Measurements from ENCODE around the gene ZNF641. TPM values are rescaled to one million over a fixed set of nuclear protein-coding genes. Genes with fewer than 3 reads are reported as not detected.

Gene ZNF641
- total and polyA plus RNA-seq, 5 donors from 2014 or later = 9.2 to 20.4 (median 9.8) TPM

GRCh38 chr12:48300774-48301173 lies 49.9 kb downstream of the ZNF641 start:
- Histone ChIP-seq H3K27me3 (ENCODE audit: control insufficient read depth, insufficient read depth, low read length) (peaks cover 6% of the 10 kb centered on the region), H3K4me3 (ENCODE audit: low read depth, low read length) (no peak overlapping the region), H3K36me3 (ENCODE audit: control insufficient read depth, insufficient read depth, low read length) (no peaks in the 10 kb centered on the region), H3K4me1 (ENCODE audit: control insufficient read depth, insufficient read depth, low read length, poor library complexity, severe bottlenecking) (no peaks in the 10 kb centered on the region), H3K27ac (ENCODE audit: insufficient read depth, low read length, poor library complexity, severe bottlenecking) (no peak overlapping the region), H3K9me3 (ENCODE audit: control insufficient read depth in 2 of 2, low read length in 2 of 2) (no peaks in the 10 kb centered on the region)
- H3K27ac Mint-ChIP-seq = no peak overlapping the region
- no peak overlapping the region for H3K4me3 Mint-ChIP-seq
- peaks cover 24% of the 10 kb centered on the region for H3K27me3 Mint-ChIP-seq
- H3K4me1 Mint-ChIP-seq = peaks cover 3 to 7% (median 5%) of the 10 kb centered on the region in 4 donors
- no peak for DNase-seq
- no peak for ATAC-seq (ENCODE audit: low read depth in 2 of 2)
- peaks cover 0 to 2% (median 0%) of the 10 kb centered on the region in 7 donors for H3K9me3 Mint-ChIP-seq
- no peaks in the 10 kb centered on the region for H3K36me3 Mint-ChIP-seq

- peaks cover 0 to 2% (median 0%) of the 10 kb centered on the region in 7 donors for H3K9me3 Mint-ChIP-seq
- peak in 1 of 3 donors; percentile 60 for DNase-seq
- Histone ChIP-seq H3K4me1 (ENCODE audit: control insufficient read depth, insufficient read depth, low read length, poor library complexity, severe bottlenecking) (no peaks in the 10 kb centered on the region), H3K9me3 (ENCODE audit: control insufficient read depth in 2 of 2, low read length in 2 of 2) (no peaks in the 10 kb centered on the region), H3K27me3 (ENCODE audit: control insufficient read depth, insufficient read depth, low read length) (peaks cover 6% of the 10 kb centered on the region), H3K27ac (ENCODE audit: insufficient read depth, low read length, poor library complexity, severe bottlenecking) (no peak overlapping the region), H3K4me3 (ENCODE audit: low read depth, low read length) (peak overlapping the region; percentile 20), H3K36me3 (ENCODE audit: control insufficient read depth, insufficient read depth, low read length) (no peaks in the 10 kb centered on the region)
- peaks cover 39% of the 10 kb centered on the region for H3K27me3 Mint-ChIP-seq
- peaks cover 0 to 10% (median 4%) of the 10 kb centered on the region in 4 donors for H3K4me1 Mint-ChIP-seq
- peak overlapping the region in 2 of 3 donors; percentile 11 to 26 for H3K27ac Mint-ChIP-seq
- peak overlapping the region; percentile 63 to 77 (median 74) for H3K4me3 Mint-ChIP-seq
- ATAC-seq (ENCODE audit: low read depth in 2 of 2) = peak; percentile 50 to 52
- H3K36me3 Mint-ChIP-seq = no peaks in the 10 kb centered on the region
These were observed 54.0 kb downstream of the ZNF641 start for GRCh38 chr12:48296586-48297282.

- no peaks in the 10 kb centered on the region for H3K36me3 Mint-ChIP-seq
- Histone ChIP-seq H3K27ac (ENCODE audit: insufficient read depth, low read length, poor library complexity, severe bottlenecking) (no peak overlapping the region), H3K4me3 (ENCODE audit: low read depth, low read length) (no peak overlapping the region), H3K36me3 (ENCODE audit: control insufficient read depth, insufficient read depth, low read length) (no peaks in the 10 kb centered on the region), H3K9me3 (ENCODE audit: control insufficient read depth in 2 of 2, low read length in 2 of 2) (no peaks in the 10 kb centered on the region), H3K4me1 (ENCODE audit: control insufficient read depth, insufficient read depth, low read length, poor library complexity, severe bottlenecking) (no peaks in the 10 kb centered on the region), H3K27me3 (ENCODE audit: control insufficient read depth, insufficient read depth, low read length) (peaks cover 11% of the 10 kb centered on the region)
- ATAC-seq (ENCODE audit: low read depth in 2 of 2) (no peak), DNase-seq (no peak)
- no peak overlapping the region for H3K27ac Mint-ChIP-seq
- H3K4me3 Mint-ChIP-seq = no peak overlapping the region
- no peaks in the 10 kb centered on the region for H3K9me3 Mint-ChIP-seq
- peaks cover 38% of the 10 kb centered on the region for H3K27me3 Mint-ChIP-seq
- peaks cover 0 to 7% (median 5%) of the 10 kb centered on the region in 4 donors for H3K4me1 Mint-ChIP-seq
These were observed 58.7 kb downstream of the ZNF641 start for GRCh38 chr12:48292040-48292439.

- Histone ChIP-seq H3K27me3 (ENCODE audit: control insufficient read depth, insufficient read depth, low read length) (peaks cover 8% of the 10 kb centered on the region), H3K36me3 (ENCODE audit: control insufficient read depth, insufficient read depth, low read length) (no peaks in the 10 kb centered on the region), H3K4me1 (ENCODE audit: control insufficient read depth, insufficient read depth, low read length, poor library complexity, severe bottlenecking) (peaks cover 2% of the 10 kb centered on the region), H3K9me3 (ENCODE audit: control insufficient read depth in 2 of 2, low read length in 2 of 2) (no peaks in the 10 kb centered on the region), H3K4me3 (ENCODE audit: low read depth, low read length) (no peak overlapping the region), H3K27ac (ENCODE audit: insufficient read depth, low read length, poor library complexity, severe bottlenecking) (no peak overlapping the region)
- peaks cover 0 to 8% (median 5%) of the 10 kb centered on the region in 4 donors for H3K4me1 Mint-ChIP-seq
- H3K9me3 Mint-ChIP-seq = no peaks in the 10 kb centered on the region
- H3K36me3 Mint-ChIP-seq = no peaks in the 10 kb centered on the region
- H3K27ac Mint-ChIP-seq = no peak overlapping the region
- DNase-seq (no peak), ATAC-seq (ENCODE audit: low read depth in 2 of 2) (no peak)
- peaks cover 34% of the 10 kb centered on the region for H3K27me3 Mint-ChIP-seq
- H3K4me3 Mint-ChIP-seq = no peak overlapping the region
These were observed 59.2 kb downstream of the ZNF641 start for GRCh38 chr12:48291511-48291910.

- peaks cover 8% of the 10 kb centered on the region for H3K27me3 ChIP-seq (ENCODE audit: control insufficient read depth, insufficient read depth, low read length)
- H3K9me3 Mint-ChIP-seq = no peaks in the 10 kb centered on the region
- no peak overlapping the region for H3K4me3 Mint-ChIP-seq
- DNase-seq (no peak), ATAC-seq (ENCODE audit: low read depth in 2 of 2) (no peak)
- H3K4me1 ChIP-seq (ENCODE audit: control insufficient read depth, insufficient read depth, low read length, poor library complexity, severe bottlenecking) = peaks cover 10% of the 10 kb centered on the region
- peaks cover 27% of the 10 kb centered on the region for H3K27me3 Mint-ChIP-seq
- H3K36me3 Mint-ChIP-seq = no peaks in the 10 kb centered on the region
- peaks cover 0 to 16% (median 10%) of the 10 kb centered on the region in 4 donors for H3K4me1 Mint-ChIP-seq
- H3K27ac Mint-ChIP-seq = no peak overlapping the region
- no peak overlapping the region for H3K27ac ChIP-seq (ENCODE audit: insufficient read depth, low read length, poor library complexity, severe bottlenecking)
- H3K9me3 ChIP-seq (ENCODE audit: control insufficient read depth in 2 of 2, low read length in 2 of 2) = no peaks in the 10 kb centered on the region
- no peak overlapping the region for H3K4me3 ChIP-seq (ENCODE audit: low read depth, low read length)
- no peaks in the 10 kb centered on the region for H3K36me3 ChIP-seq (ENCODE audit: control insufficient read depth, insufficient read depth, low read length)
These were observed 62.1 kb downstream of the ZNF641 start for GRCh38 chr12:48288387-48289268.

Other genes starting within 250 kb of the ZNF641 start
- gene SENP1, start 244.8 kb downstream of the ZNF641 start, total RNA-seq = 25.1 TPM
- gene SENP1, start 244.8 kb downstream of the ZNF641 start, polyA plus RNA-seq = 10 to 100 TPM; 10.7 to 14.6 (median 12.0) TPM
- 13.6 TPM for gene PFKM, start 231.6 kb downstream of the ZNF641 start, total RNA-seq
- gene PFKM, start 231.6 kb downstream of the ZNF641 start, polyA plus RNA-seq = 1 to 10 TPM; 4.6 to 6.4 (median 5.4) TPM
- gene ASB8, start 193.4 kb downstream of the ZNF641 start, total RNA-seq = 46.6 TPM
- 100 to 1,000 TPM in 1 of 4 donors, 10 to 100 TPM in 3; 73.2 to 121 (median 90.0) TPM for gene ASB8, start 193.4 kb downstream of the ZNF641 start, polyA plus RNA-seq
- gene CCDC184, start 167.3 kb downstream of the ZNF641 start, total RNA-seq = 1.6 TPM
- gene CCDC184, start 167.3 kb downstream of the ZNF641 start, polyA plus RNA-seq = under 1 TPM; 0.15 to 0.24 (median 0.18) TPM
- not detected for gene OR10AD1, start 147.6 kb downstream of the ZNF641 start, total RNA-seq
- under 1 TPM in 1 of 4 donors, not detected in 3; 0.22 TPM for gene OR10AD1, start 147.6 kb downstream of the ZNF641 start, polyA plus RNA-seq
- gene ANP32D, start 121.6 kb upstream of the ZNF641 start, total RNA-seq = not detected
- gene ANP32D, start 121.6 kb upstream of the ZNF641 start, polyA plus RNA-seq = not detected
- not detected for gene C12orf54, start 131.6 kb upstream of the ZNF641 start, total RNA-seq
- not detected for gene C12orf54, start 131.6 kb upstream of the ZNF641 start, polyA plus RNA-seq
- gene OR8S1, start 174.7 kb upstream of the ZNF641 start, total RNA-seq = not detected
- gene OR8S1, start 174.7 kb upstream of the ZNF641 start, polyA plus RNA-seq = not detected
- not detected for gene LALBA, start 219.1 kb upstream of the ZNF641 start, total RNA-seq
- gene LALBA, start 219.1 kb upstream of the ZNF641 start, polyA plus RNA-seq = not detected

Measured in CD4-positive, CD25-positive, alpha-beta regulatory T cell (primary cell).